ENCODE results near the gene ATL3. TPM values are rescaled to one million over a fixed set of nuclear protein-coding genes. Genes with fewer than 3 reads are reported as not detected.

The ATL3 gene
- total RNA-seq, 1 experiment from 2014 or later, result 32.3 TPM

DNA sequence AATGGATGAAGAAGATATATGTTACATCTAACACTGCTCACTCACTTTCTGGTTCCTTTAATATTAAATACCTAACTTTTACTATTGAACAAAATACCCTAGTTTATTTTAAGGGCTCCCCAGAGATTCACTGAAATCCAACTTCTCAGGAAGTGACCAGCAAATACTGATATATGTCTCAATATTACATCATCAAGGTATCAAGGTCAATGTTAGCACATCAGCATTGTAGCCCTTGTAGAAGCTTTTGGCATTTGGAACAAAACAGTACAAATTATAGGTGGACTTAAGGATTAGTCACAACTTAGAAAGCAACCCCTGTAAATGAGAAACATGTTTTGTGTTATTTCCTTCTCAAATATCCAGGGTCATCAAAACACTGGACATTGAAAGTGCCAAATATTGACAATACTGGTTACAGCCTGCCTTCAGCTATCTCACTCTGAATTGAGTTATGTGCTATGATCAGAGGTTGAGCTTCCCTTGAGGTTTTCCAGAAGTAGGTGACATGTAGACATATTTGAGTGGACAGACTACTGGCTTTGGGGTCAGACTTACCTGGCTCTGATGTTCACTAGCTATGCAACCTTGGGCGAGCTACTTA lies 1.9 kb upstream of the ATL3 start:
- TF ChIP-seq SRF (IDR thresholded peaks at IDR 0.05; ENCODE audit: low read depth) (no peak), CEBPB (IDR thresholded peaks at IDR 0.05; ENCODE audit: low read depth) (0 out of 2 replicates have a peak, but pooled peaks have one; percentile 35)
- no peaks in the 10 kb centered on the region for H3K27me3 ChIP-seq (ENCODE audit: insufficient read depth, low read length)
- H3K36me3 ChIP-seq (ENCODE audit: control insufficient read depth in 1 of 2, insufficient read depth in 2 of 2, low read length in 2 of 2), result no peaks in the 10 kb centered on the region
- no peak overlapping the region for H2AFZ ChIP-seq (ENCODE audit: low read depth, low read length, poor library complexity, severe bottlenecking)
- ChIA-PET POLR2A (interaction anchor here (4.3 kb wide), 1 partner anchor 9 kb away, joined by 24 read pairs; the partner anchor contains the start of gene RTN3), RAD21 (ENCODE audit: low non-redundant PET in 1 of 2, low total read pairs in 2 of 2, uncharacterized antibody in 2 of 2, unreplicated experiment in 2 of 2) (no interaction called here), CTCF (no interaction called here)
- no peaks in the 10 kb centered on the region for H4K20me1 ChIP-seq (ENCODE audit: insufficient read depth)
- H3K4me3 ChIP-seq (replicated peaks in 1 of 2; ENCODE audit: low read depth in 1 of 2, low read length in 2 of 2), result no peak overlapping the region
- H3K79me2 ChIP-seq (ENCODE audit: insufficient read depth, low read length), result peaks cover 26% of the 10 kb centered on the region
- no peaks in the 10 kb centered on the region for H3K9me2 ChIP-seq (ENCODE audit: insufficient read depth)
- no peak overlapping the region for H3K9ac ChIP-seq (ENCODE audit: low read length)
- DNase-seq (ENCODE audit: low read depth, low spot score) (no peak), ATAC-seq (no peak)
- no peaks in the 10 kb centered on the region for H3K9me3 ChIP-seq (ENCODE audit: control insufficient read depth in 1 of 2, insufficient read depth in 1 of 2, low read depth in 1 of 2, low read length in 2 of 2)
- H3K4me1 ChIP-seq (ENCODE audit: control insufficient read depth in 1 of 2, insufficient read depth in 2 of 2, low read length in 2 of 2), result peaks cover 17 to 39% of the 10 kb centered on the region in 2 experiments
- H3K27ac ChIP-seq (ENCODE audit: low read depth, low read length), result no peak overlapping the region
- H3K4me2 ChIP-seq (ENCODE audit: low read length), result no peak overlapping the region
- no TSS peak for BruUV-seq (replicated peaks)
- intact Hi-C loops (cut with micrococcal nuclease), result no loop called here

- ATAC-seq, result no peak
- intact Hi-C loops (cut with micrococcal nuclease), result no loop called here
- Histone ChIP-seq H3K79me2 (ENCODE audit: insufficient read depth, low read length) (peaks cover 35% of the 10 kb centered on the region), H3K4me3 (replicated peaks in 1 of 2; ENCODE audit: low read depth in 1 of 2, low read length in 2 of 2) (no peak overlapping the region), H3K27me3 (ENCODE audit: insufficient read depth, low read length) (no peaks in the 10 kb centered on the region), H3K27ac (ENCODE audit: low read depth, low read length) (no peak overlapping the region), H3K9me2 (ENCODE audit: insufficient read depth) (no peaks in the 10 kb centered on the region), H4K20me1 (ENCODE audit: insufficient read depth) (no peaks in the 10 kb centered on the region), H3K9me3 (ENCODE audit: control insufficient read depth in 1 of 2, insufficient read depth in 1 of 2, low read depth in 1 of 2, low read length in 2 of 2) (no peaks in the 10 kb centered on the region), H3K4me1 (ENCODE audit: control insufficient read depth in 1 of 2, insufficient read depth in 2 of 2, low read length in 2 of 2) (peaks cover 25 to 49% of the 10 kb centered on the region in 2 experiments), H3K36me3 (ENCODE audit: control insufficient read depth in 1 of 2, insufficient read depth in 2 of 2, low read length in 2 of 2) (no peaks in the 10 kb centered on the region), H2AFZ (ENCODE audit: low read depth, low read length, poor library complexity, severe bottlenecking) (no peak overlapping the region), H3K9ac (ENCODE audit: low read length) (no peak overlapping the region), H3K4me2 (ENCODE audit: low read length) (no peak overlapping the region)
- CTCF ChIA-PET, result interaction anchor here (2.1 kb wide), 1 partner anchor 9 kb away, joined by 7 read pairs; the partner anchor contains the start of gene RTN3
- POLR2A ChIA-PET, result interaction anchor here (4.3 kb wide), 1 partner anchor 10 kb away, joined by 24 read pairs; the partner anchor contains the start of gene RTN3
- RAD21 ChIA-PET (ENCODE audit: low non-redundant PET in 1 of 2, low total read pairs in 2 of 2, uncharacterized antibody in 2 of 2, unreplicated experiment in 2 of 2), result no interaction called here
- TF ChIP-seq SIN3A (IDR thresholded peaks at IDR 0.05; ENCODE audit: low read depth) (no peak), CBX3 (IDR thresholded peaks at IDR 0.05; ENCODE audit: low read depth) (no peak), ATF3 (IDR thresholded peaks at IDR 0.05) (no peak), CTCF (IDR thresholded peaks at IDR 0.05 in 2 of 3, conservative IDR thresholded peaks at IDR 0.05 in 1 of 3; ENCODE audit: borderline replicate concordance in 1 of 3, insufficient read depth in 1 of 3, low read depth in 2 of 3, low read length in 2 of 3) (no peak), FOSL1 (IDR thresholded peaks at IDR 0.05; ENCODE audit: low read depth) (no peak), REST (IDR thresholded peaks at IDR 0.05; ENCODE audit: low read depth) (no peak), POLR2A (IDR thresholded peaks at IDR 0.05; ENCODE audit: borderline replicate concordance, extremely low read depth, insufficient read depth, insufficient read length) (no peak), ZBTB33 (IDR thresholded peaks at IDR 0.05; ENCODE audit: extremely low read depth, insufficient replicate concordance, low read length) (no peak), EZH2 (IDR thresholded peaks at IDR 0.05) (no peak), CEBPB (IDR thresholded peaks at IDR 0.05; ENCODE audit: low read depth) (no peak)
- TF ChIP-seq, protein P1, sequence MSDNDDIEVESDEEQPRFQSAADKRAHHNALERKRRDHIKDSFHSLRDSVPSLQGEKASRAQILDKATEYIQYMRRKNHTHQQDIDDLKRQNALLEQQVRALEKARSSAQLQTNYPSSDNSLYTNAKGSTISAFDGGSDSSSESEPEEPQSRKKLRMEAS (IDR thresholded peaks at IDR 0.05), result no peak
- no peak for DNase-seq (ENCODE audit: low read depth, low spot score)
- BruUV-seq (replicated peaks), result no TSS peak
These were observed 934 bp upstream of the ATL3 start for GRCh38 chr11:63672156-63672463.
